ENCODE data around the gene EID2. TPM values are rescaled to one million over a fixed set of nuclear protein-coding genes. Genes with fewer than 3 reads are reported as not detected.

Gene EID2
- total and polyA plus RNA-seq, 2 of the 8 experiments (the other 6 are each of a cell fraction or from before 2014, with no cell fraction given) = 7.8 to 29.6 TPM

DNA sequence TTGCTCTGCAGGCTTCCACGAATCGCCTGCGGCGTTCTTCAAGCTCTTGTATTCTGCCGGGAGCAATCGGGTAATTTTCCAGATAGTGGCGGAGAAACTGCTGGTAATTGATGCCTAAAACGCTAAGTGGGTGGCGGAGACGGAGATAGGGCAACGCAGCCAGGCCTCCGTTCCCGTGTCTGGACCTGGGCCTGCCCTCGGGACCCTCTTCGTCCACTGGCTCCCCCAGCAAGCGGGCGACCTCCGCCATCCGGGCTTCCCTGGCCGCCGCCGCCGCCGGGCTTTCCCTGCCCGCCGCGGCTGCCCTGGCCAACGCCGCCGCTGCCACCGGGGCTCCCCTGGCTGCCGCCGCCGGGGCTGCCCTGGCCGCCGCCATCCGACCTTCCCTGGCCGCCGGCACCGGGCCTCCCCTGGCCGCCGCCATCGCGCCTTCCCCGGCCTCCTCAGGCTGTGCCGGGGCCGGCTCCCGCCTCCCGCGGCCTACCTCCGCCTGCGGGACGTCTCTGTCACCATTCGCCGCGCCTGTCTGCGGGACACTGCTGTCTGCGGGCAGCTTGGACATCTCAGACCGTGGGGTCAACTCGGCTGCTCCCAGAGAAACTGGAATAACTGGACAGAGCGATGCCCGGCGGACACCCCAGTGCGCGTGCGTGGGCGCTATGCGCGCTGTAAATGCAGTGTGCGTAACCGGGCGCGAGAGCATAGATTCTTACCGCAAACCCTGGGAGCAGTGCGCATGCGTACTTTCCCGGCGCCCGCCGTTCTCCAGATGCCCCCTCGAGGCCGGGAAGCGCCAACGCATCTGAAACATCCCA lies at the start of gene EID2 (continued):
- TF ChIP-seq NRF1 (IDR thresholded peaks at IDR 0.05; ENCODE audit: low read depth, low read length) (peak; percentile 78), HDAC2 (IDR thresholded peaks at IDR 0.05; ENCODE audit: borderline replicate concordance in 1 of 2, low read depth in 2 of 2, low read length in 2 of 2) (0 out of 4 replicates have a peak, but pooled peaks of 1 of the 2 experiments have one; percentile 10), RBBP5 (IDR thresholded peaks at IDR 0.05; ENCODE audit: borderline replicate concordance, low read depth, low read length) (no peak; the same call in 1 of the 2 replicates), JUN (IDR thresholded peaks at IDR 0.05; ENCODE audit: low read depth, low read length) (no peak)
